Astrocyte of the spinal cord (primary cell): ENCODE measurements around the gene ENO1.
"Not testable (repeated sequence)": the region's sequence is repeated elsewhere in the genome, so short reads cannot be mapped to it uniquely, and the experiment has no call there.

Experiments used
- DNase-seq: peaks from one replicate; pipeline ENCODE4 v3.0.0; 2011; ENCODE audit warnings: low read depth, low spot score
- H3K4me3 ChIP-seq: 2 replicates; pipeline ENCODE4 v1.5.1; 2011; ENCODE audit warnings: low read depth, mild to moderate bottlenecking, low read length, moderate library complexity
- in situ Hi-C: cut with HindIII; loops from 2 replicates; pipeline ENCODE4 v1.10.0; 2017; ENCODE audit warnings: low sequenced_read_pairs
- TF ChIP-seq, protein P1 (sequence below): IDR thresholded peaks from 2 replicates; pipeline ENCODE4 v1.5.1; 2012; ENCODE audit warnings: low read depth, mild to moderate bottlenecking, low read length, inconsistent platforms

ENO1 gene

DNA sequence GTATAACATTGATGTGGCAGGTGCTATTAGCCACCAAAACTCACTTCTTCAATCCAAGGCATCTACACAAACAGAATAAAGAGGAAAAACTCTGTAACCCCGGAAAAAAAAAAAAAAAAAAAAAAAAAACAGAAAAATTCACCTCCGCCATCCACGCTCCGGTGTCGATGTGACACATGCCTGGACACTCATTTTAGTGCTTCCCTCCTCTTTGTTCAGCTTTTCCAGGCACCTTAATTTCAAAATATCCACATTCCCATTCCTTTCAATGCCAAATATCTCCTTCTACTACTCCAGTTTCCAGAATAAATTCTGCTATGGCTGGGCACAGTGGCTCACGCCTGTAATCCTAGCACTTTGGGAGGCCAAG is 55.2 kb downstream of the ENO1 start:
- in situ Hi-C loops, result no loop called here
- DNase-seq, result no peak
- TF ChIP-seq, protein P1, sequence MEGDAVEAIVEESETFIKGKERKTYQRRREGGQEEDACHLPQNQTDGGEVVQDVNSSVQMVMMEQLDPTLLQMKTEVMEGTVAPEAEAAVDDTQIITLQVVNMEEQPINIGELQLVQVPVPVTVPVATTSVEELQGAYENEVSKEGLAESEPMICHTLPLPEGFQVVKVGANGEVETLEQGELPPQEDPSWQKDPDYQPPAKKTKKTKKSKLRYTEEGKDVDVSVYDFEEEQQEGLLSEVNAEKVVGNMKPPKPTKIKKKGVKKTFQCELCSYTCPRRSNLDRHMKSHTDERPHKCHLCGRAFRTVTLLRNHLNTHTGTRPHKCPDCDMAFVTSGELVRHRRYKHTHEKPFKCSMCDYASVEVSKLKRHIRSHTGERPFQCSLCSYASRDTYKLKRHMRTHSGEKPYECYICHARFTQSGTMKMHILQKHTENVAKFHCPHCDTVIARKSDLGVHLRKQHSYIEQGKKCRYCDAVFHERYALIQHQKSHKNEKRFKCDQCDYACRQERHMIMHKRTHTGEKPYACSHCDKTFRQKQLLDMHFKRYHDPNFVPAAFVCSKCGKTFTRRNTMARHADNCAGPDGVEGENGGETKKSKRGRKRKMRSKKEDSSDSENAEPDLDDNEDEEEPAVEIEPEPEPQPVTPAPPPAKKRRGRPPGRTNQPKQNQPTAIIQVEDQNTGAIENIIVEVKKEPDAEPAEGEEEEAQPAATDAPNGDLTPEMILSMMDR, result no peak
- no peak overlapping the region for H3K4me3 ChIP-seq

DNA sequence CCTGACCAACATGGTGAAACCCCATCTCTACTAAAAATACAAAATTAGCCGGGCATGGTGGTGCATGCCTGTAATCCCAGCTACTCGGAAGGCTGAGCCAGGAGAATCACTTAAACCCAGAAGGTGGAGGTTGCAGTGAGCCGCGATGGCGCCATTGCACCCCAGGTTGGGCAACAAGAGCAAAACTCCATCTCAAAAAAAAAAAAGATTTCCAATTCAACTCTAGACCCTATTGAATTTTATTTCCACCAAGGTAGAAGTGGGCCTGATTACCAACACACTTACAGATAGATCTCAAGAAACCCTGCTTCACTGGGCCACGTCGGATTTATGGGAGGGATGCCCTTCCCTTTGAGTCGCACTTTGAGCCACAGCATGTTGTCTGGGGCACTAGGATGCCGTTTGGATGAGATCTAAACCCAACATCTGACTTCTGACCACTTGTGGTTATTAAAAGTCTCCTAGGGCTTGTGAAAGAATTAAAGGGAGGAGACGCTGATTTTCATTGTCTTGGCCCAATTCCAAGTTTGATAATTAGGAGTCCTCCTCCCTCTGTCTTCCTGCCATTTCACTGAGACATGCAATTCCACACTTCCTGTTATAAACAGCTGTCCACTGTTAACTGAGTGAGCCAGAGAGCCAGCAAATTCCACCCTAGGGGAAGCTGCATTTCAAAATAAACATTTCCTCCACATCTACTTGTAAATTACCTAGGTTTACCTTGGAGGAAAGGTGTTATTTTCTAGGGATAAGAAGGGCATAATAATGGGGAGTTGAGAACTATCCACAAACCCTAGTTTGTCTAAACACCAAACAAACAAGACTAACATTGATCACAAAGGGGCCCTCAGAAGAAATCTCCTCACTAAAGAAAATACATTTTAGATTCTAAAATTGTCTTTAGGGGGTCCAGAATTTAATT is 55.9 kb downstream of the ENO1 start:
- peak; percentile 84 for DNase-seq
- H3K4me3 ChIP-seq, result no peak overlapping the region
- TF ChIP-seq, protein P1, result no peak
- in situ Hi-C loops, result no loop called here

DNA sequence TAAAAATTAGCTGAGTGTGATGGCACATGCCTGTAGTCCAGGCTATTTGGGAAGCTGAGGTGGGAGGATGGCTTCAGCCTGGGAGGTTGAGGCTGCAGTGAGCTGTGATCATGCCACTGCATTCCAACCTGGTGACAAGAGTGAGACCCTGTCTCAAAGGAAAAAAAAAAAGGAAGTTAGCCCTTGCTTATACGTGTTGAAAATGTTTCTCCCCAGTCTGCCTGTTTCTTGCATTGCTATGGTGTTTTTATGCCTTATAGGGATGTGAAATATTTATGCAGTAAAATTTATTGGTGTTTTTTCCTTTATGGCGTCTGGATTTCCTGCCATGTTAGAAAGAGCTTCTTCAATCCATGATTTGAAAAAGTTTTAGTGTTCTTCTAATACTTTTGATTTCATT is 57.4 kb downstream of the ENO1 start:
- TF ChIP-seq, protein P1, result no peak
- in situ Hi-C loops, result no loop called here
- no peak for DNase-seq
- H3K4me3 ChIP-seq, result no peak overlapping the region

DNA sequence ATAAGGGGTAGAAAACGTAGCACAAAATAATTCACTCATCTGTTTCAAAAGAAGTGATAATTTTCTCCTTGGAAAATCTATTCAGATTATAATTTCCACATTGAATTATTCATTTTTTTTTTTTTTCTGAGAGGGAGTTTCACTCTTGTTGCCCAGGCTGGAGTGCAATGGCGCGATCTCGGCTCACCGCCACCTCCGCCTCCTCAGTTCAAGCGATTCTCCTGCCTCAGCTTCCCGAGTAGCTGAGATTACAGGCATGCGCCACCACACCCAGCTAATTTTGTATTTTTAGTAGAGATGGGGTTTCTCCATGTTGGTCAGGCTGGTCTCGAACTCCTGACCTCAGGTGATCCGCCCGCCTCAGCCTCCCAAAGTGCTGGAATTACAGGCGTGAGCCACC is 59.7 kb downstream of the ENO1 start:
- H3K4me3 ChIP-seq, in situ Hi-C loops, DNase-seq: not testable (repeated sequence)

DNA sequence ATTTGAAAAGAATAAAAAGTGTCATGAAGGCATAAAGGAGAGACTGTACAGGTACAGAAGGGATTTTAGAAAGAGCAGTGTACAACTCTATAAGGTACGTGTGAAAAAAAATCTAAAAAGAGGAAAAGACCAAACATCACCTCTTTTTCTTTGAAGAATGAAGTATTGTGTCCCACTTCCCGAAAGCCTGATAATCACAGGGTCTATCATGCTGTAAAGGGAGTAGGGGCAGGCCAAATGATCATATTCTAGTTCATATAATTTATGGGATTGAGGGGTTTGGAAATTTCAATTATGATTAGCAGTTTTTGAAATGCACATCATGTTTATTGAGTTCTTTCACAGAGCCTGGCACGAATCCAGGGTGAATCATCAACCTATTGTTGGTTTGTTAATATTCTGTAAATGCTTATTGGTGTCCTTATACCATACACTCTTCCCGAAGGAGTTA is 60.1 kb downstream of the ENO1 start:
- TF ChIP-seq, protein P1, result no peak
- in situ Hi-C loops, result no loop called here
- DNase-seq, result peak; percentile 81
- peak overlapping the region; percentile 59 for H3K4me3 ChIP-seq

DNA sequence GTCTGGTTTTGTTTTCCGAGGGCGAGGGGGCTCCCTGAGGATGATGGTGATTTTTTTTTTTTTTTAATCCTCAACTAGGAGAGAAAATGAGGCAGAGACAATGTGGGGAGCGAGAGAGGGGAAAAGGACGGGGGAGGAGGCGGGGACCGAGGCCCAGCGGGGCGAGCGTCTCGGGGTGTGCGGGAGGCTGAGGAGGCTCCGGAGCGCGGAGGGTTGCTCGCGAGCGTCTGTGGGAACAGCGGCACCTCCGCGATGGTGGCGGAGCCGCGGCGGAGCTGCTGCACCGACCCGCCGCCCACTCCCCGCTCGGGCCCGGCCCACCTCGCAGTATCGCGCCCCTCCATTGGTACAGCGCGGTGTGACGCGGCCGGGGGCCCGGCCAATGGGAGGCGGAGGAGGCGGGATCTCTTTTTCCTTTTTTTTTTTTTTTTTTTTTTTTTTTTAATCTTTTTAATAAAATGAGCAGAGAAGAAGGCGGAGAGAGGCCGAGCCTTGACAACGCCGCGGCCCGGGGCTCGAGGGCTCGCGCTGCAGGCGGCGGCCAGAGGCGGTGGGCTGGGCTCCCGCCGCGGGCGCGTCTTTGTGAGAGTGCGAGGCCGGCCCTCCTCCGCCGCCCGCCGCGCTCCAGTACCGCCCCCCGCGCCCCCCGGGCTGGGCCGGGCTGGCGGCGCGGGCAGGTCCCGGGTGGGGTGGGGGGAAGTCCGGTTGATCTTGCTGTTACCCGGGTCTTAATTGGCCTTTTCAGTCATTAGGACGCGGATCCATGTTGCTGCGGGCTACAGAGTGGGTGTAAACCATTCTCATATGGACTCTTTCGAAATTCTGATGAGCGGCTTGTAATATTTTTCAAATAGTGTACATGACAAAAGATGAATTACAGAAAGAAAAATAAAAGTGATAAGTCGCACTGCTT is 60.8 kb downstream of the ENO1 start, which contains the start of gene RERE:
Gene RERE (minus strand): TSS at position 229 of the 913 bp plus-strand sequence.
- H3K4me3 ChIP-seq, result peak within 1 kb of the TSS; percentile 85
- DNase-seq, result peak; percentile 95
- TF ChIP-seq, protein P1, result no peak
- in situ Hi-C loops, result no loop called here
